K562 (cell line): ENCODE data around the gene MYB. TPM values are rescaled to one million over a fixed set of nuclear protein-coding genes. Genes with fewer than 3 reads are reported as not detected.

ENCODE experiments used
- ATAC-seq: fragments of 200-7000 bp; cut with Tn5 transposase; 3 replicates; pipeline ENCODE4 v1.9.1; 2020; ENCODE audit warnings: moderate library complexity
- BruUV-seq: library from RNA; stranded (reverse); fragments of 400-500 nt; replicated peaks from 2 replicates; lab custom pipeline; 2021; lab: Mats Ljungman, UMichigan
- CTCF ChIA-PET: fragments of 300-600 bp; formaldehyde crosslinking; extraction: SDS; loops from one replicate; lab custom pipeline; 2021; ENCODE audit warnings: low intra/inter-chr PET ratio; lab: Yijun Ruan, JAX
- POLR2A ChIA-PET: fragments of 300-600, 350-650 bp; sonication (Branson Sonifier 250); formaldehyde crosslinking; extraction: SDS; loops from one replicate; lab custom pipeline; 2021; ENCODE audit warnings: antibody characterized with exemption, inconsistent platforms; lab: Yijun Ruan, JAX
- DNase-seq, 4 experiments: peaks; one replicate each; pipeline versions ENCODE4 v3.0.0 to v3.0.0-alpha.2; 2011 to 2018; ENCODE audit warnings: low spot score in 3 of 4, mixed read lengths in 3 of 4; ENCODE audit errors: extremely low read depth in 1 of 4
- FAIRE-seq: peaks from 2 replicates; lab custom pipeline; 2011; peaks lifted over from hg19 to GRCh38; lab: Jason Lieb, UNC
- H2AFZ ChIP-seq: 2 replicates; pipeline ENCODE4 v1.6.0; 2011; ENCODE audit warnings: low read depth, low read length, control low read depth, inconsistent platforms
- H3K27ac ChIP-seq: fragments of 200-600 bp; 3 replicates; pipeline ENCODE4 v1.8.0; 2011; ENCODE audit warnings: low read depth, mild to moderate bottlenecking, control low read depth, inconsistent platforms, low read length, moderate library complexity, mixed read lengths; ENCODE audit errors: extremely low read depth
- H3K27me3 ChIP-seq, 2 experiments: fragments of 300-600 bp in 1 of 2; 2 replicates in 1 of 2; 3 replicates in 1 of 2; pipeline versions ENCODE4 v1.6.0 to v1.8.0; 2011; ENCODE audit warnings: inconsistent platforms in 2 of 2, low read length in 2 of 2, mild to moderate bottlenecking in 1 of 2, mixed read lengths in 1 of 2, moderate library complexity in 1 of 2; ENCODE audit not compliant: control insufficient read depth in 2 of 2, insufficient read depth in 2 of 2
- H3K36me3 ChIP-seq: fragments of 300-600 bp; 3 replicates; pipeline ENCODE4 v1.8.0; 2011; ENCODE audit warnings: mild to moderate bottlenecking, low read length, inconsistent platforms; ENCODE audit not compliant: control insufficient read depth, insufficient read depth
- H3K4me1 ChIP-seq, 2 experiments: fragments of 200-600 bp in 1 of 2; replicated peaks in 1 of 2; 2 replicates in 1 of 2; 3 replicates in 1 of 2; pipeline versions ENCODE4 v1.5.1 to v1.8.0; 2011; ENCODE audit warnings: inconsistent platforms in 2 of 2, low read length in 2 of 2, mild to moderate bottlenecking in 1 of 2, mixed read lengths in 1 of 2, moderate library complexity in 1 of 2; ENCODE audit not compliant: control insufficient read depth in 2 of 2, insufficient read depth in 2 of 2
- H3K4me2 ChIP-seq: 2 replicates; pipeline ENCODE4 v1.6.1; 2011; ENCODE audit warnings: low read length, control low read depth, inconsistent platforms, mixed read lengths; ENCODE audit not compliant: insufficient read depth
- H3K4me3 ChIP-seq: fragments of 200-600 bp; sonication (generic), shearing (Covaris generic); 2 replicates; pipeline ENCODE4 v1.5.1; 2016; ENCODE audit warnings: control low read depth, inconsistent platforms
- H3K79me2 ChIP-seq: fragments of 200-600 bp; 3 replicates; pipeline ENCODE4 v1.8.0; 2011; ENCODE audit warnings: low read length, inconsistent platforms; ENCODE audit not compliant: control insufficient read depth, insufficient read depth
- H3K9ac ChIP-seq, 2 experiments: 2 replicates each; pipeline versions ENCODE4 v1.6.0 to v1.6.1; 2011; ENCODE audit warnings: low read depth in 2 of 2, low read length in 2 of 2, control low read depth in 1 of 2, inconsistent platforms in 1 of 2, mild to moderate bottlenecking in 1 of 2, mixed read lengths in 1 of 2; ENCODE audit not compliant: insufficient read depth in 1 of 2
- H3K9me1 ChIP-seq: one replicate; pipeline ENCODE4 v1.6.0; 2011; ENCODE audit warnings: inconsistent platforms, mild to moderate bottlenecking, low read length, moderate library complexity; ENCODE audit not compliant: control insufficient read depth, insufficient read depth
- H3K9me3 ChIP-seq: replicated peaks from 2 replicates; pipeline ENCODE4 v1.5.1; 2011; ENCODE audit warnings: low read depth, low read length, inconsistent platforms; ENCODE audit not compliant: control insufficient read depth, insufficient read depth
- H4K20me1 ChIP-seq: replicated peaks from 2 replicates; pipeline ENCODE4 v1.6.1; 2011; ENCODE audit warnings: low read length, inconsistent platforms, mixed read lengths; ENCODE audit not compliant: control insufficient read depth, insufficient read depth
- C11orf30 ChIP-seq: fragments of 450-650 bp; IDR thresholded peaks from 2 replicates; pipeline ENCODE4 v1.6.1; 2016; ENCODE audit warnings: low read depth, mild to moderate bottlenecking
- EGR1 ChIP-seq: fragments of 450-650 bp; conservative IDR thresholded peaks from 2 replicates; pipeline ENCODE4 v1.6.1; 2017; ENCODE audit warnings: mild to moderate bottlenecking
- GATA2 ChIP-seq: sonication (generic); formaldehyde crosslinking; IDR thresholded peaks from 2 replicates; pipeline ENCODE4 v1.4.0; 2020; ENCODE audit warnings: mild to moderate bottlenecking, missing genetic modification reagents
- MAFG ChIP-seq: fragments of 450-650 bp; conservative IDR thresholded peaks from 2 replicates; pipeline ENCODE4 v1.6.1; 2016; ENCODE audit warnings: missing genetic modification characterization, missing compliant biosample characterization
- PML ChIP-seq: IDR thresholded peaks from 2 replicates; pipeline ENCODE4 v1.6.1; 2012; ENCODE audit warnings: low read length, inconsistent platforms
- POLR2G ChIP-seq: fragments of 200-400 bp; formaldehyde crosslinking; IDR thresholded peaks from 2 replicates; pipeline ENCODE4 v1.6.1; 2017; ENCODE audit warnings: low read depth, mild to moderate bottlenecking, antibody characterized with exemption, low read length, moderate library complexity
- RAD21 ChIP-seq, 2 experiments: fragments of 250-450 bp in 1 of 2; fragments of 450-650 bp in 1 of 2; sonication (Bioruptor Pico) in 1 of 2; formaldehyde crosslinking in 1 of 2; IDR thresholded peaks in 1 of 2; conservative IDR thresholded peaks in 1 of 2; 2 replicates each; pipeline versions ENCODE4 v1.4.0 to v1.8.0; 2020 to 2022; ENCODE audit warnings: mild to moderate bottlenecking in 2 of 2, moderate library complexity in 1 of 2
- ZEB2 ChIP-seq: fragments of 450-650 bp; IDR thresholded peaks from 2 replicates; pipeline ENCODE4 v1.6.1; 2016
- ZNF212 ChIP-seq: fragments of 450-650 bp; formaldehyde crosslinking; IDR thresholded peaks from 2 replicates; pipeline ENCODE4 v1.4.0; 2020; ENCODE audit warnings: mild to moderate bottlenecking
- ZNF316 ChIP-seq: fragments of 450-650 bp; IDR thresholded peaks from 2 replicates; pipeline ENCODE4 v1.6.1; 2016
- ZNF384 ChIP-seq: IDR thresholded peaks from 2 replicates; pipeline ENCODE4 v1.6.1; 2012; ENCODE audit warnings: low read depth, low read length, improper control_type of control experiment
- ZNF79 ChIP-seq: fragments of 250-450 bp; sonication (Bioruptor Pico); IDR thresholded peaks from 2 replicates; pipeline ENCODE4 v1.4.0; 2020; ENCODE audit warnings: low read depth, mild to moderate bottlenecking, moderate library complexity
- WGBS: fragments of 100-300 bp; shearing (Covaris generic); methylation state at CpG from one replicate; pipeline ENCODE4 v1.1.6; 2016; ENCODE audit warnings: low coverage, mixed read lengths; ENCODE audit not compliant: insufficient coverage; ENCODE audit errors: missing lambda C conversion rate; 5-methylcytosine and 5-hydroxymethylcytosine counted together
- in situ Hi-C: fragments of 300-500 bp; cut with MboI; formaldehyde crosslinking; loops from 4 replicates; pipeline ENCODE4 v1.15.0; 2018; ENCODE audit warnings: inconsistent platforms, mixed read lengths
- intact Hi-C: fragments of 100-400 bp; cut with micrococcal nuclease; formaldehyde crosslinking; loops from 2 replicates; pipeline ENCODE4 v1.14.2; 2022
- polyA plus RNA-seq, 8 experiments: library from polyadenylated mRNA; depleted of rRNA in 4 of 8; stranded (reverse) in 5 of 8; unstranded in 3 of 8; fragments of >200 nt; fragmentation: Nextera tagmentation in 2 of 8; fragmentation: Illumina TruSeq in 1 of 8; extraction: Ambion mirVana in 2 of 8; extraction: Trizol in 1 of 8; gene quantifications; 2 replicates each; pipeline versions ENCODE4 v1.2.1 to v1.2.3, GENCODE V29; 2011 to 2014; ENCODE audit warnings: inconsistent platforms in 1 of 8, missing spikeins in 1 of 8
- total RNA-seq, 7 experiments: library from RNA; depleted of rRNA in 6 of 7; stranded (reverse); fragments of >200 nt in 6 of 7; fragmentation: Illumina TruSeq in 2 of 7; extraction: Trizol in 2 of 7; gene quantifications; 2 replicates each; pipeline versions ENCODE4 v1.2.1 to v1.2.3, GENCODE V29; 2011 to 2021; ENCODE audit warnings: low replicate concordance in 1 of 7
- TF ChIP-seq, protein P1 (sequence below), 3 experiments: IDR thresholded peaks in 2 of 3; conservative IDR thresholded peaks in 1 of 3; 2 replicates each; pipeline ENCODE4 v1.5.1; 2011 to 2012; ENCODE audit warnings: low read length in 3 of 3, mild to moderate bottlenecking in 3 of 3, control low read depth in 2 of 3, improper control_type of control experiment in 1 of 3, inconsistent platforms in 1 of 3, low read depth in 1 of 3, mixed read lengths in 1 of 3, moderate library complexity in 1 of 3; ENCODE audit not compliant: insufficient read depth in 2 of 3
- TF ChIP-seq, protein P2 (sequence below): sonication (generic); formaldehyde crosslinking; IDR thresholded peaks from 2 replicates; pipeline ENCODE4 v1.8.0; 2022; ENCODE audit warnings: missing genetic modification reagents, mild to moderate bottlenecking, borderline replicate concordance
- TF ChIP-seq, protein P3 (sequence below), 2 experiments: fragments of 450-650 bp in 1 of 2; IDR thresholded peaks; 2 replicates each; pipeline ENCODE4 v1.6.1; 2011 to 2017; ENCODE audit warnings: low read depth in 2 of 2, antibody characterized with exemption in 1 of 2, borderline replicate concordance in 1 of 2, low read length in 1 of 2, mild to moderate bottlenecking in 1 of 2, mixed read lengths in 1 of 2; ENCODE audit not compliant: control insufficient read depth in 1 of 2

MYB gene
- total and polyA plus RNA-seq, 9 of the 15 experiments (the other 6 are each of a cell fraction or from before 2014, with no cell fraction given): 35.8 to 218 (median 140) TPM

DNA sequence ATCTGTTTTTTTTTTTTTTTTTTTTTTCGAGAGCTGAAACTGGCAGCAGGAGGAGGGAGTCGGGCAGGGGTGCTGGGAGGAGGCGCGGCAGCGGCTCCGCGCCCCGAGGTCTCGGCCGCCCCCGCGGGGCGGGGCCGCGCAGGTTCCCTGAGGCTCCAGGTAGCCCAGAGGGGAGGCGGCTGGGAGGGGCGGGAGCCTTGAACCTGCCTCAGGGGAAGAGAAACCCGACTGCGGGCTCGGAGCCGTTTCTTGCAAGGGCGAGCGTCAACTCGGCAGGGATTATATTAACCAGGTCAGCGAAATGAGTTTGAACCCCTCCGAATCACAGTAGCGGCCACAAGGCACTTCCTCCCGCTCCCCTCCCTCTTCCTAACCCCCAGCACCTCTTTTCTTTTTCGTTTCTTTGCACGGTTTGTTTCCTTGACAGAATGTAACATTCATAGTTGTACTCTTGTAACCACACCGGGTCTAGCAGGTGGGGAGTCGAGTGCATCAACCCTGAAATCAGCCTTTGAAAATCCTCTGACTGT is 2.0 kb downstream of the MYB start:
- peaks cover 73% of the 10 kb centered on the region for H3K79me2 ChIP-seq
- in situ Hi-C loops: loop anchor here (10.0 kb wide), 1 partner anchor 242 kb away; no protein-coding TSS in a partner anchor
- ATAC-seq: peak; percentile 73
- TF ChIP-seq, protein P1, sequence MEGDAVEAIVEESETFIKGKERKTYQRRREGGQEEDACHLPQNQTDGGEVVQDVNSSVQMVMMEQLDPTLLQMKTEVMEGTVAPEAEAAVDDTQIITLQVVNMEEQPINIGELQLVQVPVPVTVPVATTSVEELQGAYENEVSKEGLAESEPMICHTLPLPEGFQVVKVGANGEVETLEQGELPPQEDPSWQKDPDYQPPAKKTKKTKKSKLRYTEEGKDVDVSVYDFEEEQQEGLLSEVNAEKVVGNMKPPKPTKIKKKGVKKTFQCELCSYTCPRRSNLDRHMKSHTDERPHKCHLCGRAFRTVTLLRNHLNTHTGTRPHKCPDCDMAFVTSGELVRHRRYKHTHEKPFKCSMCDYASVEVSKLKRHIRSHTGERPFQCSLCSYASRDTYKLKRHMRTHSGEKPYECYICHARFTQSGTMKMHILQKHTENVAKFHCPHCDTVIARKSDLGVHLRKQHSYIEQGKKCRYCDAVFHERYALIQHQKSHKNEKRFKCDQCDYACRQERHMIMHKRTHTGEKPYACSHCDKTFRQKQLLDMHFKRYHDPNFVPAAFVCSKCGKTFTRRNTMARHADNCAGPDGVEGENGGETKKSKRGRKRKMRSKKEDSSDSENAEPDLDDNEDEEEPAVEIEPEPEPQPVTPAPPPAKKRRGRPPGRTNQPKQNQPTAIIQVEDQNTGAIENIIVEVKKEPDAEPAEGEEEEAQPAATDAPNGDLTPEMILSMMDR (IDR thresholded peaks at IDR 0.05 in 2 of 3, conservative IDR thresholded peaks at IDR 0.05 in 1 of 3; ENCODE audit: insufficient read depth in 2 of 3, low read depth in 1 of 3, low read length in 3 of 3): peak in 1 of 3 experiments; percentile 27; a peak in 1 of 6 replicates
- TF ChIP-seq RAD21 (CRISPR knock-in tag; conservative IDR thresholded peaks at IDR 0.05 in 1 of 2, IDR thresholded peaks at IDR 0.05 in 1 of 2) (0 out of 4 replicates have a peak, but pooled peaks of 1 of the 2 experiments have one; percentile 3), GATA2 (0 out of 2 replicates have a peak, but pooled peaks have one; percentile 21), ZNF384 (peak; percentile 74), EGR1 (peak; percentile 54), ZNF316 (peak; percentile 87), C11orf30 (peak; percentile 66), ZNF212 (CRISPR knock-in tag) (no peak), MAFG (tag) (0 out of 2 replicates have a peak, but pooled peaks have one; percentile 4), ZNF79 (no peak), ZEB2 (peak; percentile 21; the same call in 1 of the 2 replicates), POLR2G (peak; percentile 57; the same call in 1 of the 2 replicates), PML (0 out of 2 replicates have a peak, but pooled peaks have one; percentile 4)
- TF ChIP-seq, protein P2, sequence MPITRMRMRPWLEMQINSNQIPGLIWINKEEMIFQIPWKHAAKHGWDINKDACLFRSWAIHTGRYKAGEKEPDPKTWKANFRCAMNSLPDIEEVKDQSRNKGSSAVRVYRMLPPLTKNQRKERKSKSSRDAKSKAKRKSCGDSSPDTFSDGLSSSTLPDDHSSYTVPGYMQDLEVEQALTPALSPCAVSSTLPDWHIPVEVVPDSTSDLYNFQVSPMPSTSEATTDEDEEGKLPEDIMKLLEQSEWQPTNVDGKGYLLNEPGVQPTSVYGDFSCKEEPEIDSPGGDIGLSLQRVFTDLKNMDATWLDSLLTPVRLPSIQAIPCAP (CRISPR knock-in tag): no peak
- TF ChIP-seq, protein P3, sequence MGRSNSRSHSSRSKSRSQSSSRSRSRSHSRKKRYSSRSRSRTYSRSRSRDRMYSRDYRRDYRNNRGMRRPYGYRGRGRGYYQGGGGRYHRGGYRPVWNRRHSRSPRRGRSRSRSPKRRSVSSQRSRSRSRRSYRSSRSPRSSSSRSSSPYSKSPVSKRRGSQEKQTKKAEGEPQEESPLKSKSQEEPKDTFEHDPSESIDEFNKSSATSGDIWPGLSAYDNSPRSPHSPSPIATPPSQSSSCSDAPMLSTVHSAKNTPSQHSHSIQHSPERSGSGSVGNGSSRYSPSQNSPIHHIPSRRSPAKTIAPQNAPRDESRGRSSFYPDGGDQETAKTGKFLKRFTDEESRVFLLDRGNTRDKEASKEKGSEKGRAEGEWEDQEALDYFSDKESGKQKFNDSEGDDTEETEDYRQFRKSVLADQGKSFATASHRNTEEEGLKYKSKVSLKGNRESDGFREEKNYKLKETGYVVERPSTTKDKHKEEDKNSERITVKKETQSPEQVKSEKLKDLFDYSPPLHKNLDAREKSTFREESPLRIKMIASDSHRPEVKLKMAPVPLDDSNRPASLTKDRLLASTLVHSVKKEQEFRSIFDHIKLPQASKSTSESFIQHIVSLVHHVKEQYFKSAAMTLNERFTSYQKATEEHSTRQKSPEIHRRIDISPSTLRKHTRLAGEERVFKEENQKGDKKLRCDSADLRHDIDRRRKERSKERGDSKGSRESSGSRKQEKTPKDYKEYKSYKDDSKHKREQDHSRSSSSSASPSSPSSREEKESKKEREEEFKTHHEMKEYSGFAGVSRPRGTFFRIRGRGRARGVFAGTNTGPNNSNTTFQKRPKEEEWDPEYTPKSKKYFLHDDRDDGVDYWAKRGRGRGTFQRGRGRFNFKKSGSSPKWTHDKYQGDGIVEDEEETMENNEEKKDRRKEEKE (IDR thresholded peaks at IDR 0.05; ENCODE audit: borderline replicate concordance in 1 of 2, control insufficient read depth in 1 of 2, low read depth in 2 of 2, low read length in 1 of 2): no peak

More for the DNA sequence above, 2.0 kb downstream of the MYB start:
- POLR2A ChIA-PET: interaction anchor here (0.8 to 2.9 kb wide), 5 partner anchors 38 to 1106 kb away, joined by 3 to 8 read pairs (median 3); partner anchors contain the start of gene HBS1L
- Histone ChIP-seq H3K9ac (peak overlapping the region; percentile 76 to 97), H3K9me1 (no peaks in the 10 kb centered on the region), H3K9me3 (peaks cover 6% of the 10 kb centered on the region; the same call in 1 of the 2 replicates), H4K20me1 (no peaks in the 10 kb centered on the region), H3K4me1 (peaks cover 18 to 26% of the 10 kb centered on the region in 2 experiments), H2AFZ (peak overlapping the region; percentile 14; the same call in 1 of the 2 replicates), H3K36me3 (peaks cover 39% of the 10 kb centered on the region), H3K4me3 (peak overlapping the region; percentile 71), H3K4me2 (peak overlapping the region; percentile 97), H3K27ac (peak overlapping the region; percentile 73), H3K27me3 (no peaks in the 10 kb centered on the region)
- FAIRE-seq: no peak
- peak; percentile 76 to 88 (median 82) for DNase-seq
- WGBS: 1% methylated on average over 23 of the region's 32 CpGs
- BruUV-seq: no TSS peak
- CTCF ChIA-PET: interaction anchor here (0.5 to 2.7 kb wide), 2 partner anchors 8 to 38 kb away, joined by 4 to 20 read pairs; no protein-coding TSS in a partner anchor
- intact Hi-C loops: loop anchor here (1.0 to 10.0 kb wide), 6 partner anchors 38 to 1228 kb away; partner anchors contain the start of genes HBS1L and TBPL1
